CD4-positive, alpha-beta T cell treated with Interleukin-6 for 4 hours (primary cell): ENCODE data around the gene SLC66A1.
"Not testable (repeated sequence)": the region's sequence is repeated elsewhere in the genome, so short reads cannot be mapped to it uniquely, and the experiment has no call there.

Experiments
- DNase-seq: peaks from one replicate; pipeline ENCODE4 v3.0.0-alpha.2; 2020; ENCODE audit warnings: mixed read lengths

The SLC66A1 gene

GRCh38 chr1:19311931-19312781 lies at the start of gene SLC66A1, which contains the start of gene AKR7A2:
Gene SLC66A1 (plus strand): TSS chr1:19312326. CDS start chr1:19317678, 5,352 bp downstream.
Gene AKR7A2 (minus strand): TSS chr1:19312144. CDS start chr1:19312124, 20 bp downstream.
- peak; percentile 89 for DNase-seq

DNA sequence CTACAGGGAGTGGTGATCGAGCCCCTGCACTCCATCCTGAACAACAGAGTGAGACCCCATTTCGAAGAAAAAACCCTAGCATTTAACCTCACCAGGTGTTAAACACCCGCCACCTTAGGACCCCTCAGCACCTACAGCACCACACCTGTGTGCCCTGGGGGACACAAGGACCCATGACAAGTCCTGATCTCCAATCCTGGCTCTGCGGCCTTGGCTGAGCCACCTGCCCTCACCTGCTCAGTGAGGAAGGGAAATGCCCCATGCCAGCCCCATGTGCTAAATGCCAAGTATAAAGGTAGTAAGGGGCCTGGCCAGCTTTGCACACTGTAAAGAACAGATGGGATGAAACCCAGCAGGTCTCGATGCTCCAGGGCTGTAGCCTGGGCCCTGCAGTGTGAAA lies 49.4 kb upstream of the SLC66A1 start:
- DNase-seq: no peak

DNA sequence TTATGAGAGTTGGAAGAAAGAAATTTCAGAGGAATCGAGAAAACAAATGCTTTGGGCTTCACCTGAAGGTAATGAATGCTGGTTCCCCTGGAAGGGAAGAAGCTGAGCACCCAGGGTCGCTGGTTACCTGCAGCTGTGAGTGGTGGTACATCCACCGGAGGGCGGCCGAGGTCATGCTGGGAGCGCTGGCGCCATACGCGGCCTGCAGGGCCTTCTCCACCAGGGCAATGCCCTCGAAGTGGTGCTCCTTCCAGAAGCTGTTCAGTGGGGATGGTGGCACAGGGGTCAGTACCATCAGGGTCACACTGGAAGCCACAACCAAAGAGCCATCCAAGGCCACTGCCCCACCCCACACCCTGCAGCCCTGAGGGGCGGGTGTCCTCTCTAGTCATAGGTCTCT lies 43.7 kb upstream of the SLC66A1 start:
- DNase-seq: no peak

- DNase-seq: not testable (repeated sequence)
Measured at GRCh38 chr1:19269427-19270342, 42.4 kb upstream of the SLC66A1 start.

GRCh38 chr1:19270343-19270730 lies 41.8 kb upstream of the SLC66A1 start:
- DNase-seq: not testable (repeated sequence)

- no peak for DNase-seq
Measured at GRCh38 chr1:19272064-19272463, 40.1 kb upstream of the SLC66A1 start.

GRCh38 chr1:19273106-19273843 lies 38.9 kb upstream of the SLC66A1 start:
- DNase-seq: no peak

GRCh38 chr1:19273844-19274531 lies 38.1 kb upstream of the SLC66A1 start:
- not testable (repeated sequence) for DNase-seq

DNA sequence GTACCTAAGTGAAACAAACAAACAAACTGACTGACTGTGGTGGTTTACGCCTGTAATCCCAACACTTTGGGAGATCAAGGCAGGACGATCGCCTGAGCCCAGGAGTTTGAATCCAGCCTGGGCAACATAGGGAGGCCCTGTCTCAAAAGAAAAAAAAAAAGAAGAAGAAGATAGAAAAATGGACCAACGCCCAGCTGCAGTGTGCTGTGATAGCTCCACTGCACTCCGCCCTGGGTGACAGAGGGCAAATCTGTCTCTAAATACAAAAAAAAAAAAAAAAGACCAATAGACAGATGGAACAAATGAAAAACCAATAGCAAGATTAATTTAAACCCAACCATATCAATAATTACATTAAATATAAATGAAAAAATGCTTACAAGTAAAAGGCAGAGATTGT lies 37.5 kb upstream of the SLC66A1 start:
- no peak for DNase-seq

- no peak for DNase-seq
Measured at GRCh38 chr1:19283891-19284290, 28.2 kb upstream of the SLC66A1 start.

- no peak for DNase-seq
Measured at GRCh38 chr1:19284881-19285280, 27.2 kb upstream of the SLC66A1 start.

GRCh38 chr1:19285366-19285765 lies 26.8 kb upstream of the SLC66A1 start:
- DNase-seq: not testable (repeated sequence)

DNA sequence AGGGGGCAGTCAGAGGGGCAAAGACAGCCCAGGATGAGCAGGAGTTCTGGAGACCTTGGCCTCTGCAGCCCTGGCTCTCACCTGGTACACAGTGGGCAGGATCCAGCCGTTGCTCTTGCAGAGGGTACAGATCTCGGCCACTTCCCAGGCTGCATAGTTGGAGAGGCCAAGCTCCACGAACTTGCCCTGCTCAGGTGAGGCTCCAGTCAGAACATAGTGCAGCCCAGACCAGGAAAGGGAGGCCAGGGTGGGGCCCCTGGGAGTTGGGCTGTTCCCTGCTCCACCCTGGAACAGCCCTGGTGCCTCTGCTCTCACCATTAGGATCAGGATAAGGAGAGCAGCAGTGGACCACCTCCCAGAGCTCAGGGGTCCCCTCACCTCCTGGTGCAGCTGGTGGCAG lies 26.3 kb upstream of the SLC66A1 start:
- not testable (repeated sequence) for DNase-seq

DNA sequence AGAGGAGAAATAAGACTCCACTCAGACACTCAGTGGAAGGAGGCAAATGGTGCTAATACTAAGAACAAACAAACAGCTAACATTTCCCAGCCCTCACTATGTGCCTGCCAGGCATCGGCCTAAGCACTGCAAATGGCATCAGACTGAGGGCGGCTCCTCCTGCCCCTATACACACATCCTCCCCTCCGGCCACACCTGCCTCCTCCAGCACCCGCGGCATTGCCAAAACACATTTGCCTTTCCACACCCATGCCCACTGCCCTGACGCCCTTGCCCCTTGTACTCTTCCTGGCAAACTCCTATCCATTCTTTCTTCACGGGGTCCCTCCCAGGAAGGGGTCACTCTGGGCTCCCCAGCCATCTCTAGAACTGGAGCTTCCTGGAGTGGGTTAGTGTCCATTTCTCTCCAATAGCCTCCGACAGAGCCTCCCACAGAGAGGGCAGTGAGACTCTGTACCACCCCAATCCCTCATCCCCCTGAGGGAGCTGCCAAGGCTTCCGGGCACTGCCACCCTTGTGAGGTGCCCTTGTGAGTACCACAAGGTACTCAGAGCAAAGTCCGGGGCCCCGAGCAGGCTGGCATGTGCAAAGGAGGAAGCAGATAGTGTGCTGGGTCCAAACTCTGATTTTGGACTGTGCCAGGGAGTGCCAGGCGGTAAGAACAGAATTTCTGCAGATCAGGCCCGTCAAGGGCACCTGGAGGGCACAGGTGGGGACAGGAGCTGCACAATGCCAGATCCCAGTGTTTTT lies 24.5 kb upstream of the SLC66A1 start:
- no peak for DNase-seq

DNA sequence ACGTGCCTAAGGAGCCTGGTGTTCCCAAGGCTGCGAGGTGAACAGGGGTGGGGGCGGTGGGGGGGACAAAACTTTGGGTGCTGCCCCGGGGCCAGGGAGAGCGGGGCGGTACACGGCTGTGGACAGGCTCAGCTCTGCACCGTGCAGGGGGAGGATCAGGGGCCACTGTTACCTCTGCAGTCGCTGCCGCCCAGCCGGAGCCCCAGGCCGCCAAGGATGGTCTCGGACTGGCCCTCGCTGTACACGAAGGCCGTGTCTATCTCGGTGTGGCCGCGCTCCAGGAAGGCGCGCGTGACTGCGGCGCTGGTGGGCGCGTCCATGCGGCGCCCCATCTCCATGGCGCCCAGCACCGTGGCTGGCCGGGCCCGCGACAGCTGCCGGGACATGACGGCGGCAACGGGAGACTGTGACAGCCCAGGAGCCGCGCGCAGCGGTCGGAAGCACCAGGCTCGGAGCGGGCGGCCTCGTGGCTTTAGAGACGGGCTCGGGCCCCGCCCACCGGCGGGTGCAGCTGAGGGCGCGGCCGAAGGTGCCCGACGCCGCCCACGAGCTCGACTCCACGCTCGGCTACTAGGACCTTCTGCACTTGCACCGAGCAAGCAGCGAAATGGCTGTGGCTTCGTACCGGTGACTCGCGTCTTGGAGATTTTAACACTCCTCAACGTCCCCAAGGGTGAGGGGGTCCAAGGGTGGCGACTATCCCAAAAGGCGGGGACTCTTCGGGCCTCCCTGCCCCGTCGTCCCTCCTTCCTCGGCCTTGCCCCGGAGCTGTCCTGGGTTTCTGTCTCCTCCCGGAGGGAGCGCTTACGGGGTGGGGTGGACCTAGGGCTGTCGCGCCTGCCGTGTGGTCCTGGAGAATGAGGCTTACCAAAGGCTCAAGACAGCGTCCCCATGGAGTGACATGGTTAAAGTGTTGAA lies 23.5 kb upstream of the SLC66A1 start, which contains the start of gene AKR7A3:
Gene AKR7A3 (minus strand): TSS at position 447 of the 918 bp plus-strand sequence. CDS start 61 bp downstream, at position 386.
- peak; percentile 75 for DNase-seq

- DNase-seq: no peak
Measured at GRCh38 chr1:19289244-19289643, 22.9 kb upstream of the SLC66A1 start.

DNA sequence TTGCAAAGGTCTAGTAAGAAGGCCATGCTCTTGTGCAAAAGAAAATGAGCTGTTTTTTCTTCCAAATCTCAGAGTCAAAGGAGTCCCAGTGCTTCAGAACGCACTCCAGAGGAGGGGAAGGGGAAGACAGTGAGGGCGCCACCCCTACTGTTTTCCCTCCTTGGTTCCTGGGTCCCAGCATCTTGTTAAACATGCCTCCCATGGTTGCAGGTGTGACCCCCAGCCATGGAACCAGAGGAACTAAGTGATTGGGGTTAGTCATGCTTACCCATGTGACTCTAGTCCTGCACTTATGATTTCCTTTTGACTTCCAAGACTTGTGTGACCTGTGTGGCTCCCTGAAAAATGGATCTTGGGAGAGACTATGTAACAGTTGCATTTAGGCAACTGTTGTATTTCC lies 17.5 kb upstream of the SLC66A1 start:
- no peak for DNase-seq

GRCh38 chr1:19300211-19300610 lies 11.9 kb upstream of the SLC66A1 start:
- no peak for DNase-seq

DNA sequence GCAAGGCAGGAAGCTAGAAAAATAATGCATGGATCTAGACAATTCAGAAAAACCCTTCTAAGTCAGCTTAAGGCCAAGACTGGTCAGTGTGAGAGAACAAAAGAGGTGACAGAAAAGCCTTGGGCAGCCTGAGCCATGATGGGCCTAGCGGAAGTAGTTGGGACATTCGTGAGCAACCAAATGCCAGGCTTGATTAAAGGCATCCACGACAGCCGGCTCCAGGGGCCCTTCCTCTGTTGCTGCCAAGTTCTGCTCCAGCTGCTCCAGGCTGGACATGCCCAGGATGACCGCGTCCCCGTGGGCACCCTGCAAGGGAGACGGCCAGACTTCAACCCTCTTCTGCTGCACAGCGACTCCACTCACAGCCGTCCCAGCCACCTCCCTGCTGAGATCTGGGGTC lies 8.0 kb upstream of the SLC66A1 start:
- not testable (repeated sequence) for DNase-seq

DNA sequence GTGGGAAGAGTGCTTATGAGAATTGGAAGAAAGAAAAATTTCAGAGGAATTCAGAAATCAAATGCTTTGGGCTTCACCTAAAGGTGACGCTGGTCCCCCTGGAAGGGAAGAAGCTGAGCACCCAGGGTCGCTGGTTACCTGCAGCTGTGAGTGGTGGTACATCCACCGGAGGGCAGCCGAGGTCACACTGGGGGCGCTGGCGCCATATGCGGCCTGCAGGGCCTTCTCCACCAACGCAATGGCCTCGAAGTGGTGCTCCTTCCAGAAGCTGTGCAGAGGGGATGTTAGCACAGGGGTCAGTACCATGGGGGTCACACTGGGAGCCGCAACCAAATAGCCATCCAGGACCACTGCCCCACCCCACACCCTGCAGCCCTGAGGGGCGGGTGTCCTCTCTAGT lies 6.2 kb upstream of the SLC66A1 start:
- DNase-seq: no peak
